Duodenal mucosa (tissue), 2 donors: ENCODE data around the gene ZNF236.

Source experiments
- H3K27ac ChIP-seq: one replicate; pipeline ENCODE4 v1.7.0; 2013; ENCODE audit warnings: low read depth, low read length
- H3K27me3 ChIP-seq, 2 donors: one replicate each; pipeline ENCODE4 v1.7.0; 2013; ENCODE audit warnings: low read length in 2 of 2, control low read depth in 1 of 2; ENCODE audit not compliant: insufficient read depth in 2 of 2, control insufficient read depth in 1 of 2
- H3K36me3 ChIP-seq, 2 donors: one replicate each; pipeline ENCODE4 v1.7.0; 2013; ENCODE audit warnings: low read length in 2 of 2, control low read depth in 1 of 2; ENCODE audit not compliant: insufficient read depth in 2 of 2, control insufficient read depth in 1 of 2
- H3K4me1 ChIP-seq, 2 donors: one replicate each; pipeline ENCODE4 v1.7.0; 2013; ENCODE audit warnings: low read length in 2 of 2, control low read depth in 1 of 2; ENCODE audit not compliant: insufficient read depth in 2 of 2, control insufficient read depth in 1 of 2
- H3K4me3 ChIP-seq, 2 donors: one replicate each; pipeline ENCODE4 v1.7.0; 2013; ENCODE audit warnings: low read length in 2 of 2, low read depth in 1 of 2
- H3K9ac ChIP-seq, 2 donors: one replicate each; pipeline ENCODE4 v1.7.0; 2013; ENCODE audit warnings: low read length in 2 of 2, low read depth in 1 of 2
- H3K9me3 ChIP-seq, 2 donors: one replicate each; pipeline ENCODE4 v1.7.0; 2013; ENCODE audit warnings: low read length in 2 of 2, control low read depth in 1 of 2; ENCODE audit not compliant: control insufficient read depth in 1 of 2

Gene ZNF236

DNA sequence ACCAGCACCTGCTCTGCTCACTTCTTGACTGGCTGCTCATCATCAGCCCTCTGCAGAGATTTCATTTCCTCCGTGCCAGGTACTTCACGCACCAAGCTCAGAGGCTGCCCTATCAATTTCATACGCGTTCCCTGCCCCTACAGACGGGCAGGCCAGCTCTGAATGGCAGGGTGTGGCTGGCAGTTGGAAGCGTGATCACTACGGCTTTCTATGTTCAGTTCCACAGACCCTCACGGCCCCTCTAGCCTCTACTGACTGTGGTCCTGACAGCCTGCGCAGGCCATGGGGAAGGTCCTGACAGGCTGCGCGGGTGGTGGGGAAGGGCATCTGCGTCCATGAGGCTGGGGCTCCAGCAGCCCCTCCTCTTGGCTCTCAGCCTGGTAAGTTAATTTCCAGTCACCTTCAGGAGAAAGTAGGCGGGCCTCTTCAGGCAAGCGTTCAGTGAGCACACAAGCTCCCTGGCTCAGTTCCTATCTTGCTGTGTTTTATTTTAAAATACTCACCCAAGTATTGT lies 154.8 kb downstream of the ZNF236 start:
- H3K9ac ChIP-seq, result peak overlapping the region; percentile 65 to 67
- H3K4me1 ChIP-seq, result peaks cover 16 to 25% of the 10 kb centered on the region in 2 donors
- H3K27ac ChIP-seq, result peak overlapping the region; percentile 61
- no peaks in the 10 kb centered on the region for H3K36me3 ChIP-seq
- no peaks in the 10 kb centered on the region for H3K27me3 ChIP-seq
- no peaks in the 10 kb centered on the region for H3K9me3 ChIP-seq
- H3K4me3 ChIP-seq, result peak overlapping the region; percentile 59 to 62

- Histone ChIP-seq H3K27ac (no peak overlapping the region), H3K4me1 (peaks cover 22 to 29% of the 10 kb centered on the region in 2 donors), H3K4me3 (peak overlapping the region in 1 of 2 donors; percentile 59), H3K27me3 (no peaks in the 10 kb centered on the region), H3K36me3 (no peaks in the 10 kb centered on the region), H3K9ac (peak overlapping the region in 1 of 2 donors; percentile 47), H3K9me3 (no peaks in the 10 kb centered on the region)
Observed at GRCh38 chr18:76977684-76978232, 155.4 kb downstream of the ZNF236 start.

DNA sequence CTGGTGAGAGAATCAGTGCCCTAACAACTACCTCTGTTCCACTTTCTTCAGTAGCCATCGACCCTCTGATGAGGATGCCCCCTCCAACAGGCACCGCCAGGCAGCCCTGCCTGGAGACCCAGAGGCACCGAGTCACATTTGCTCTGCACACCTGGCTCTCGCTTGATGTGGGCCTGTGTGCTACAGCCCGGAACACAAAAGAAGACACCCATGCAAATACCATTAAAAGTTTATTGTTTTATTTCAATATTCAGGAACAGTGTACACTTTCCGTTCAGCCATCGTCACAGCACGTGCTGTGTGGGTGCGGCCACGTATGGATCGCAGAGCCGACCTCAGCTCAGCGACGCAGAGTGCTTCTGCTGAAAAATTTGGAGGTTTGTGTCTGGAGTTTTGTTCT lies 156.3 kb downstream of the ZNF236 start:
- Histone ChIP-seq H3K27me3 (no peaks in the 10 kb centered on the region), H3K4me1 (peaks cover 28 to 38% of the 10 kb centered on the region in 2 donors), H3K36me3 (no peaks in the 10 kb centered on the region), H3K27ac (no peak overlapping the region), H3K9ac (no peak overlapping the region), H3K9me3 (no peaks in the 10 kb centered on the region), H3K4me3 (no peak overlapping the region)

DNA sequence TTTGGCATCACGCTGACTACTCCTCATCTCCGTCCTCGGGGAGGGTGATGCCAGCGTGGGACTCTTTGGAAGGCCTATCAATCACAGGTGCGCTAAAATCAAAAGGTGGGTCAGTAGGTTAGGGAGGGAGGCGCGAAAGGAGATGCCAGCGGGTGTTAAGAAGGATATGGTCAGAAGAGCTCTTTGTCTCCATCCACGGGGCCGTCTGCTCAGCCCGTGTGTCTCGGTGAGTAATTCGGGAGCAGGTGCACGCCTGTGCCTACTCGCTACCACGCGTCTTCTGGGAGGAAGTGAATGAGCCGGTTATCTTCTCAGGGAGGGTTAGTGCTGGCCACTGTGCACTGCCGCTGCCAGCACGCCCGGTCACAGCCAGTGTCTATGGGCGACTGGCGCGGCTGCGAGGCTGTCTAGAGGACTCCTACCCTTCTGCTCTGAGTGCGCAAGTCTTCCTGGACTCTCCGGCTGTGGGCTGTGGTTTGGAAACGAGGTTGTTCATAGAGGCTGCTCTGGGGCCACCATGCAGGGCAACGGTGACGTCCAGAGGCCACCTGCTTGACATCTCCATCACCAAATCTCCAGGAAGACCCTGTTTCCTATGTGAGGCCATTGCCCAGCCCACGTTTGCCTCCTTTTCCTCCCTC lies 156.9 kb downstream of the ZNF236 start:
- H3K4me3 ChIP-seq, result no peak overlapping the region
- H3K36me3 ChIP-seq, result no peaks in the 10 kb centered on the region
- H3K27ac ChIP-seq, result no peak overlapping the region
- peaks cover 32 to 41% of the 10 kb centered on the region in 2 donors for H3K4me1 ChIP-seq
- no peaks in the 10 kb centered on the region for H3K9me3 ChIP-seq
- H3K9ac ChIP-seq, result no peak overlapping the region
- H3K27me3 ChIP-seq, result no peaks in the 10 kb centered on the region

GRCh38 chr18:76979906-76980305 lies 157.5 kb downstream of the ZNF236 start:
- H3K27ac ChIP-seq, result no peak overlapping the region
- H3K36me3 ChIP-seq, result no peaks in the 10 kb centered on the region
- H3K4me1 ChIP-seq, result peaks cover 32 to 41% of the 10 kb centered on the region in 2 donors
- H3K27me3 ChIP-seq, result no peaks in the 10 kb centered on the region
- H3K4me3 ChIP-seq, result no peak overlapping the region
- H3K9me3 ChIP-seq, result no peaks in the 10 kb centered on the region
- no peak overlapping the region for H3K9ac ChIP-seq

- Histone ChIP-seq H3K4me1 (peaks cover 32 to 41% of the 10 kb centered on the region in 2 donors), H3K36me3 (no peaks in the 10 kb centered on the region), H3K27ac (no peak overlapping the region), H3K9me3 (no peaks in the 10 kb centered on the region), H3K9ac (no peak overlapping the region), H3K4me3 (no peak overlapping the region), H3K27me3 (no peaks in the 10 kb centered on the region)
Observed at GRCh38 chr18:76980663-76981395, 158.5 kb downstream of the ZNF236 start.

GRCh38 chr18:76981396-76981968 lies 159.1 kb downstream of the ZNF236 start:
- Histone ChIP-seq H3K4me1 (peaks cover 32 to 41% of the 10 kb centered on the region in 2 donors), H3K27me3 (no peaks in the 10 kb centered on the region), H3K9me3 (no peaks in the 10 kb centered on the region), H3K36me3 (no peaks in the 10 kb centered on the region), H3K9ac (no peak overlapping the region), H3K27ac (no peak overlapping the region), H3K4me3 (peak overlapping the region; percentile 12 to 26)

- no peaks in the 10 kb centered on the region for H3K9me3 ChIP-seq
- H3K4me1 ChIP-seq, result peaks cover 32 to 41% of the 10 kb centered on the region in 2 donors
- no peak overlapping the region for H3K9ac ChIP-seq
- H3K27ac ChIP-seq, result no peak overlapping the region
- peak overlapping the region; percentile 12 to 26 for H3K4me3 ChIP-seq
- H3K27me3 ChIP-seq, result no peaks in the 10 kb centered on the region
- H3K36me3 ChIP-seq, result no peaks in the 10 kb centered on the region
Observed at GRCh38 chr18:76982038-76982437, 159.7 kb downstream of the ZNF236 start.

DNA sequence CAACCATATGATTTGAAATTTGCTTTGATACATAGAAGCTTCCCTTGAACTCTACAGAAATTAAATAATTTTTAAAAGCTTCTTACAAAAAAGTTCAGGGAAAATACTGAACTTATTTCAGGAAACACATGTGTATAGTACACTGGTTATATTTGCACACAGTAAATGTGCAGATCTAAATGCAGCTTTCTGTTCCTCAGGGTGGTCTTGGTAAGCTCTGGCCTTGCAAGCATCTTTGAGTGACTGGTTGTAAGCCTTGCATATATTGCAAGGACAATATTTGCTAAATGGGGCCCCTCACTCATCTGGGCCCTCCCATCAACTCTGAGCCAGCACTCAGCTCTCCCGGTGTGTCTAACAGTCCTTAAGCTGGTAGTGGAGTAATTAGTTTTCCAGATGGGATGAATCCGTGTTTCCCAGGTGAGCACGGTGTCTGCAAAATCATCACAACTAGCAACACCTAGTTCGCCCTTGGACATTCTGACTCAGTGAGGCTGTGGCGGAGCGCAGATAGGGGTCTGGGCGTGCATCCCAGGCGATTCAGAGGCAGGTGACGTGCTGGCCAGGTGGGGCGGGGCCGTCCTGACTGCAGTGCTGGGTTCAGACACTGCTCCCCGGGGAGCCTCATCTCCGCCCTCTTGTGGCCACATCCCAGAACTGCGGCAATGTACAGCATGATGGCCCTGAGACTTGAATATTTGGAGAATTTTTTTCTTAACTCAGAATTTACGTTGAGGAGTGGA lies 160.7 kb downstream of the ZNF236 start:
- Histone ChIP-seq H3K4me3 (peak overlapping the region; percentile 44 to 55), H3K4me1 (peaks cover 27 to 35% of the 10 kb centered on the region in 2 donors)

More for the DNA sequence above, 160.7 kb downstream of the ZNF236 start:
- Histone ChIP-seq H3K9ac (no peak overlapping the region), H3K27me3 (no peaks in the 10 kb centered on the region), H3K27ac (no peak overlapping the region), H3K9me3 (no peaks in the 10 kb centered on the region), H3K36me3 (no peaks in the 10 kb centered on the region)
